SK-N-SH (cell line): ENCODE results near the gene GRM5.

Experiments used
- EZH2phosphoT487 ChIP-seq: fragments of 200-600 bp; sonication (generic); IDR thresholded peaks from 2 replicates; pipeline ENCODE4 v1.6.1; 2017; ENCODE audit warnings: low read depth, mixed run types, mild to moderate bottlenecking, antibody characterized with exemption, moderate library complexity, borderline replicate concordance
- FOXJ3 ChIP-seq: sonication (generic); formaldehyde crosslinking; IDR thresholded peaks from 2 replicates; pipeline ENCODE4 v1.5.1; 2020; ENCODE audit warnings: mild to moderate bottlenecking, missing genetic modification reagents
- JUND ChIP-seq: IDR thresholded peaks from 2 replicates; pipeline ENCODE4 v1.4.0; 2012
- NFIC ChIP-seq: IDR thresholded peaks from 2 replicates; pipeline ENCODE4 v1.4.0; 2012; ENCODE audit warnings: borderline replicate concordance
- TF ChIP-seq, protein P1 (sequence below): fragments of 200-600 bp; sonication (generic); IDR thresholded peaks from 2 replicates; pipeline ENCODE4 v1.6.1; 2017; ENCODE audit warnings: antibody characterized with exemption, mild to moderate bottlenecking, moderate library complexity
- TF ChIP-seq, protein P2 (sequence below): IDR thresholded peaks from 2 replicates; pipeline ENCODE4 v1.4.0; 2012; ENCODE audit warnings: low read depth, borderline replicate concordance

GRCh38 chr11:89052220-89052619 lies 13.6 kb downstream of the GRM5 start:
- TF ChIP-seq JUND (no peak), EZH2phosphoT487 (no peak), FOXJ3 (no peak), NFIC (no peak)
- TF ChIP-seq, protein P1, sequence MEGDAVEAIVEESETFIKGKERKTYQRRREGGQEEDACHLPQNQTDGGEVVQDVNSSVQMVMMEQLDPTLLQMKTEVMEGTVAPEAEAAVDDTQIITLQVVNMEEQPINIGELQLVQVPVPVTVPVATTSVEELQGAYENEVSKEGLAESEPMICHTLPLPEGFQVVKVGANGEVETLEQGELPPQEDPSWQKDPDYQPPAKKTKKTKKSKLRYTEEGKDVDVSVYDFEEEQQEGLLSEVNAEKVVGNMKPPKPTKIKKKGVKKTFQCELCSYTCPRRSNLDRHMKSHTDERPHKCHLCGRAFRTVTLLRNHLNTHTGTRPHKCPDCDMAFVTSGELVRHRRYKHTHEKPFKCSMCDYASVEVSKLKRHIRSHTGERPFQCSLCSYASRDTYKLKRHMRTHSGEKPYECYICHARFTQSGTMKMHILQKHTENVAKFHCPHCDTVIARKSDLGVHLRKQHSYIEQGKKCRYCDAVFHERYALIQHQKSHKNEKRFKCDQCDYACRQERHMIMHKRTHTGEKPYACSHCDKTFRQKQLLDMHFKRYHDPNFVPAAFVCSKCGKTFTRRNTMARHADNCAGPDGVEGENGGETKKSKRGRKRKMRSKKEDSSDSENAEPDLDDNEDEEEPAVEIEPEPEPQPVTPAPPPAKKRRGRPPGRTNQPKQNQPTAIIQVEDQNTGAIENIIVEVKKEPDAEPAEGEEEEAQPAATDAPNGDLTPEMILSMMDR = no peak
- TF ChIP-seq, protein P2, sequence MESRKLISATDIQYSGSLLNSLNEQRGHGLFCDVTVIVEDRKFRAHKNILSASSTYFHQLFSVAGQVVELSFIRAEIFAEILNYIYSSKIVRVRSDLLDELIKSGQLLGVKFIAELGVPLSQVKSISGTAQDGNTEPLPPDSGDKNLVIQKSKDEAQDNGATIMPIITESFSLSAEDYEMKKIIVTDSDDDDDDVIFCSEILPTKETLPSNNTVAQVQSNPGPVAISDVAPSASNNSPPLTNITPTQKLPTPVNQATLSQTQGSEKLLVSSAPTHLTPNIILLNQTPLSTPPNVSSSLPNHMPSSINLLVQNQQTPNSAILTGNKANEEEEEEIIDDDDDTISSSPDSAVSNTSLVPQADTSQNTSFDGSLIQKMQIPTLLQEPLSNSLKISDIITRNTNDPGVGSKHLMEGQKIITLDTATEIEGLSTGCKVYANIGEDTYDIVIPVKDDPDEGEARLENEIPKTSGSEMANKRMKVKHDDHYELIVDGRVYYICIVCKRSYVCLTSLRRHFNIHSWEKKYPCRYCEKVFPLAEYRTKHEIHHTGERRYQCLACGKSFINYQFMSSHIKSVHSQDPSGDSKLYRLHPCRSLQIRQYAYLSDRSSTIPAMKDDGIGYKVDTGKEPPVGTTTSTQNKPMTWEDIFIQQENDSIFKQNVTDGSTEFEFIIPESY = no peak
